GM23248 (cell line): ENCODE data around the gene LRRC9.

Source experiments
- EZH2 ChIP-seq: fragments of 200-600 bp; sonication (generic); IDR thresholded peaks from 2 replicates; pipeline ENCODE4 v1.6.1; 2018; ENCODE audit warnings: antibody characterized with exemption, mild to moderate bottlenecking; ENCODE audit not compliant: insufficient read depth, poor library complexity, severe bottlenecking
- EZH2phosphoT487 ChIP-seq: fragments of 200-600 bp; sonication (generic); IDR thresholded peaks from 2 replicates; pipeline ENCODE4 v1.6.1; 2018; ENCODE audit warnings: antibody characterized with exemption, moderate library complexity, mild to moderate bottlenecking, low read depth; ENCODE audit not compliant: insufficient read depth

- TF ChIP-seq EZH2phosphoT487 (no peak), EZH2 (no peak)
Observed at GRCh38 chr14:59997966-59998365, 78.0 kb downstream of the LRRC9 start.
